ENCODE results near the gene TOX2. TPM values are rescaled to one million over a fixed set of nuclear protein-coding genes. Genes with fewer than 3 reads are reported as not detected.

TOX2 gene
- total RNA-seq, 1 experiment from 2014 or later: 1.7 TPM

- no peak for DNase-seq
- no peaks in the 10 kb centered on the region for H3K27me3 ChIP-seq (ENCODE audit: insufficient read depth, low read length)
- no peak overlapping the region for H2BK5ac ChIP-seq (ENCODE audit: insufficient read length, low read length)
- Mint-ChIP-seq H3K4me1 (no peaks in the 10 kb centered on the region; a peak in 3 of 4 replicates), H3K9me3 (no peaks in the 10 kb centered on the region), H3K36me3 (ENCODE audit: insufficient read depth in 1 of 3, low read depth in 3 of 3) (no peaks in the 10 kb centered on the region), H3K27me3 (ENCODE audit: low read depth) (no peaks in the 10 kb centered on the region), H3K4me3 (no peak overlapping the region), H3K27ac (peak overlapping the region in 1 of 3 experiments; percentile 21; a peak in 1 of 7 replicates)
- no peak overlapping the region for H2BK15ac ChIP-seq (ENCODE audit: low read depth, low read length)
- no peak overlapping the region for H4K91ac ChIP-seq (ENCODE audit: insufficient read length, low read depth, low read length)
- H2AFZ ChIP-seq (ENCODE audit: low read length): no peak overlapping the region
- no peak overlapping the region for H3K4me2 ChIP-seq (ENCODE audit: insufficient read depth, insufficient read length, low read length)
- H3K79me2 ChIP-seq (ENCODE audit: insufficient read depth, low read length): no peaks in the 10 kb centered on the region
- H3K9ac ChIP-seq (ENCODE audit: extremely low read depth, insufficient read length, low read length): no peak overlapping the region
- H3K4me1 ChIP-seq (ENCODE audit: insufficient read depth, low read length): peaks cover 6% of the 10 kb centered on the region; the same call in 1 of the 2 replicates
- no peak overlapping the region for H3K27ac ChIP-seq (ENCODE audit: insufficient read length, low read depth, low read length)
- no peaks in the 10 kb centered on the region for H3K23me2 ChIP-seq (ENCODE audit: insufficient read length, low read depth, low read length, poor library complexity, severe bottlenecking)
- H3K18ac ChIP-seq (ENCODE audit: insufficient read length, low read depth, low read length): no peak overlapping the region
- no peak overlapping the region for H3T11ph ChIP-seq (ENCODE audit: low read length)
- H3K79me1 ChIP-seq (ENCODE audit: insufficient read depth, low read depth, low read length, poor library complexity, severe bottlenecking): no peaks in the 10 kb centered on the region
- H3K14ac ChIP-seq (ENCODE audit: insufficient read depth, low read length): no peak overlapping the region
- no CpG with 5 or more reads among the region's 2 CpGs for WGBS (ENCODE audit: extremely low coverage, insufficient read length, low lambda C conversion rate)
- no peaks in the 10 kb centered on the region for H3K9me3 ChIP-seq (ENCODE audit: control insufficient read depth, low read depth, low read length)
- H4K20me1 ChIP-seq (ENCODE audit: control insufficient read depth, insufficient read depth, insufficient read length): no peaks in the 10 kb centered on the region
- no peak overlapping the region for H2BK120ac ChIP-seq (ENCODE audit: low read depth, low read length, poor library complexity, severe bottlenecking)
- no peak overlapping the region for H2AK5ac ChIP-seq (ENCODE audit: insufficient read length, low read length)
- TF ChIP-seq, protein P1, sequence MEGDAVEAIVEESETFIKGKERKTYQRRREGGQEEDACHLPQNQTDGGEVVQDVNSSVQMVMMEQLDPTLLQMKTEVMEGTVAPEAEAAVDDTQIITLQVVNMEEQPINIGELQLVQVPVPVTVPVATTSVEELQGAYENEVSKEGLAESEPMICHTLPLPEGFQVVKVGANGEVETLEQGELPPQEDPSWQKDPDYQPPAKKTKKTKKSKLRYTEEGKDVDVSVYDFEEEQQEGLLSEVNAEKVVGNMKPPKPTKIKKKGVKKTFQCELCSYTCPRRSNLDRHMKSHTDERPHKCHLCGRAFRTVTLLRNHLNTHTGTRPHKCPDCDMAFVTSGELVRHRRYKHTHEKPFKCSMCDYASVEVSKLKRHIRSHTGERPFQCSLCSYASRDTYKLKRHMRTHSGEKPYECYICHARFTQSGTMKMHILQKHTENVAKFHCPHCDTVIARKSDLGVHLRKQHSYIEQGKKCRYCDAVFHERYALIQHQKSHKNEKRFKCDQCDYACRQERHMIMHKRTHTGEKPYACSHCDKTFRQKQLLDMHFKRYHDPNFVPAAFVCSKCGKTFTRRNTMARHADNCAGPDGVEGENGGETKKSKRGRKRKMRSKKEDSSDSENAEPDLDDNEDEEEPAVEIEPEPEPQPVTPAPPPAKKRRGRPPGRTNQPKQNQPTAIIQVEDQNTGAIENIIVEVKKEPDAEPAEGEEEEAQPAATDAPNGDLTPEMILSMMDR (conservative IDR thresholded peaks at IDR 0.05): no peak
- no peak overlapping the region for H3K23ac ChIP-seq (ENCODE audit: insufficient read length, low read depth, low read length)
- no peak overlapping the region for H2BK20ac ChIP-seq (ENCODE audit: low read depth, low read length, poor library complexity, severe bottlenecking)
- H2BK12ac ChIP-seq (ENCODE audit: insufficient read length, low read depth, low read length): no peak overlapping the region
- no peak overlapping the region for H4K8ac ChIP-seq (replicated peaks; ENCODE audit: insufficient read length, low read depth, low read length)
- H3K56ac ChIP-seq (ENCODE audit: insufficient read length, low read depth, low read length): no peak overlapping the region
- H3K4ac ChIP-seq (ENCODE audit: low read depth, low read length): no peak overlapping the region
- H4K5ac ChIP-seq (ENCODE audit: insufficient read length, low read depth, low read length): no peak overlapping the region
Measured at GRCh38 chr20:43972051-43972450, 57.4 kb downstream of the TOX2 start.
